COLO668 (cell line): ENCODE measurements around the gene CAST.
"Not testable (repeated sequence)": the region's sequence is repeated elsewhere in the genome, so short reads cannot be mapped to it uniquely, and the experiment has no call there.

ENCODE experiments used
- DNase-seq: peaks from one replicate; lab custom pipeline; 2025; ENCODE audit not compliant: unreplicated experiment; lab: John Stamatoyannopoulos, UW

The CAST gene

DNA sequence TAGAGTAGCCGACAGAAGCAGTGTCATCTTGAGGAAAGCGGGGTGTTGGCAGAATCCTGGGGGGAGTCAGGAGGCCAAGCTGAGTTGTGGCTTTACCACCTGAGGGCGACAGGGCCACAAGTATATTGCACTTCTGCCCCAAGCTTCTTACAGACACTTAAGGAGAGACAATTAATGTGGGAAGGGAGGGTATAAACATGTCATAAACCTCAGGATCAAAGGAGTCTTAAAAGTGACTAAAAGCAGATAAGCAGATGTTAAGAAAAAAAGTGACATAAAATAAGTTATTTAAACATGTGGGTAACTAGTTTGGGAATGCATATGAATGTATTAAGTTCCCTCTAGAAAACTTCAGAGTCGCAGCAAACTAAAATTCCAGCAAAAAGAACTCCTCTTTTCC is 81.6 kb downstream of the CAST start:
- no peak for DNase-seq

DNA sequence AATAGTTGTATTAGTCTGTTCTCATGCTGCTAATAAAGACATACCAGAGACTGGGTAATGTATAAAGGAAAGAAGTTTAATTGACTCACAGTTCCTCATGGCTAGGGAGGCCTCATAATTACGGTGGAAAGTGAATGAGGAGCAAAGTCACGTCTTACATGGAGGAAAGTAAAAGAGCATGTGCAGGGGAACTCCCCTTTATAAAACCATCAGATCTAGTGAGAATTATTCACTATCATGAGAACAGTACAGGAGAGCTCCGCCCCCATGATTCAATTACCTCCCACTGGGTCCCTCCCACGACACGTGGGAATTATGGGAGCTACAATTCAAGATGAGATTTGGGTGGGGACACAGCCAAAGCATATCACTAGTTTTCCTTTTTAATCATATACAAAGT is 82.0 kb downstream of the CAST start:
- DNase-seq = not testable (repeated sequence)

DNA sequence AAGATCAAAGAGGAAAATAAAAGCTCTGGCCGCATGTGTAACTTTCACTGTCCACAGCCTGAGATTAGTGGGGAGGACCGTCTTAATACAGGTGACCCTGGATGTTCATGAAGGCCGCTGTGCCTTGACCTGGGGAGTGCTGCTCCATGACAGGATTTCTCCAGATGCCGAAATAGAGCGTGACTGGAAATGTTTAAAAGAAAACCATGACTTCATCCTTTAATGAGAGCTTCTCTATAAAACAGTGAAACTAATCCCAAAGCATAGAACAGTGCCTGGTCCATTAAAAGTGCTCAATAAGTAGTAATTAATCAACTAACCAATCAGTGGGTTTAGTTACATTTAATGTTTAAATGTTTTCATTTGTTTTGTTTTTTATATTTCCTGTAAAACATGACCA is 82.8 kb downstream of the CAST start:
- DNase-seq = no peak

DNA sequence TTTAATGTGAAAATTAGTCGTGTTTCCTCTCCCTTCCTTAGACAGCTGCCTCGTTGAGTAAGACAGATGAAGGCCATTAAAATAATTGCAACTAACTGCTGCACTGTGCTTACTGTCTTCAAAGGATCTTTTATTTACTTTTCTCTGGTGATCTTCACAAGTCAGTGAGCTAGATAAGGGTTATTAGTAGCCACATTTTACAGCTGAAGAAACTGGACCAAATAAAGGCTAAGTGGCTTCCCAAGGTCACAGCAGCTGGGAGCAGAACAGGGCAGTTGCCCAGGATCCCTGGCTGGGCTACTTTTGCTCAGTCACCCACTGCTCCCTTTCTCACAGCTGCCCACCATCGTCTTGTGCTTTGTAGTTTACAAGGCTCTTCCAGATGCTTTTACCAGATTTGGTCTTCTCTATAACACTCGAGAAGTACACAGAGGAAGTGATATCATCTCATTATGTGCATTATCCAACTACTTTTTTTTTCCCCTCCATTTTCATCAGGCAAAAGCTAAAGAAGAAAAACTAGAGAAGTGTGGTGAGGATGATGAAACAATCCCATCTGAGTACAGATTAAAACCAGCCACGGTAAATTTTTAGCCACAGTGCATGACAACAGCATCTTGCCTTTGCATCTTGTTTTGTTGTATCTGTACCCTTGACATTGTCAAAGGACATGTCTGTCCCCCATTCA is 83.8 kb downstream of the CAST start:
- DNase-seq = no peak

DNA sequence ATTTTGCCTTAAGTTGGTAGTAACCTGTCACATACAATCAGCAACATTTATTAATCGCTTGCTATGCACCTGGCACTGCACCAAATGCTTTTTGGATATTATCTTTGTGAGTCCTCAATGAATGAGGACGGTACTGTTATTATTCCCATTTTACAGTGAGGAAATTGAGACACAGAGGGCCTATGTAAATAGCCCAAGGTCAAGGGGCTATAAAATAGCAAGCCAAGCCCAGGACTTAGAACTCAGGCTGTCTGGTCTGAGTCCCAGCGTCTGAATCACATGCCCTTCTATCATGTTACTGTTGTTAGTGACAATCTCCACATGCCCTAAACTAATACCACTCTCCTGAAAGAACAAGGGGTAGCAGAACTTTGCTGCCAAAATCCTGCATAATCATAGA is 85.5 kb downstream of the CAST start:
- no peak for DNase-seq

DNA sequence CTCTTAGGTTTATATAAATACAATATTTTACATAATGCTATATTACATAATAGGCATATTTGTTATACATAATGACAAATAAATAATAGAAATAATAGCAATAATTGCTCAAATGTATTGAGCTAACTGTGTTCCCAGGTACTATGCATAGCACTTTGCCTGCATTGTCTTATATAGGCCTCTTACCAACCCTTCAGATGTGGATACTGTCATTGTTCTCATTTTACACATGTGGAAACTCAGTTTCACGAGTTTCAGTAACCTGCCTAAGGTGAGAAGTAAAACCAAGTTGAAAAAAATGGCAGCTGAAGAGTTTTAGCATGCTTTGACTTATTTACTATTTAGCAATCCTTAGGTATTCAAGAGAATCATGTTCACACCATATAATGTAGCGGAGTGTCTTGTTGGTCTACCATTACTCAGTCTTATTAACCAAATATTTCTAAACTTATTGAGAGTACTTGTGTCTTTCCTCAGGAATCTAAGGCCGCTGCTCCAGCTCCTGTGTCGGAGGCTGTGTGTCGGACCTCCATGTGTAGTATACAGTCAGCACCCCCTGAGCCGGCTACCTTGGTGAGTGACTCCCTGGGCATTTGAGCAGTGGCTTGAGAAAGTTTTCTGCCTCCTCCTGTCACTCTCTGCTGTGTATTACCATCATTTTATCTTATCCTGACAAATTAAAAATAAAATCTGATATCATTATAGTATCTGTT is 88.1 kb downstream of the CAST start:
- no peak for DNase-seq

DNA sequence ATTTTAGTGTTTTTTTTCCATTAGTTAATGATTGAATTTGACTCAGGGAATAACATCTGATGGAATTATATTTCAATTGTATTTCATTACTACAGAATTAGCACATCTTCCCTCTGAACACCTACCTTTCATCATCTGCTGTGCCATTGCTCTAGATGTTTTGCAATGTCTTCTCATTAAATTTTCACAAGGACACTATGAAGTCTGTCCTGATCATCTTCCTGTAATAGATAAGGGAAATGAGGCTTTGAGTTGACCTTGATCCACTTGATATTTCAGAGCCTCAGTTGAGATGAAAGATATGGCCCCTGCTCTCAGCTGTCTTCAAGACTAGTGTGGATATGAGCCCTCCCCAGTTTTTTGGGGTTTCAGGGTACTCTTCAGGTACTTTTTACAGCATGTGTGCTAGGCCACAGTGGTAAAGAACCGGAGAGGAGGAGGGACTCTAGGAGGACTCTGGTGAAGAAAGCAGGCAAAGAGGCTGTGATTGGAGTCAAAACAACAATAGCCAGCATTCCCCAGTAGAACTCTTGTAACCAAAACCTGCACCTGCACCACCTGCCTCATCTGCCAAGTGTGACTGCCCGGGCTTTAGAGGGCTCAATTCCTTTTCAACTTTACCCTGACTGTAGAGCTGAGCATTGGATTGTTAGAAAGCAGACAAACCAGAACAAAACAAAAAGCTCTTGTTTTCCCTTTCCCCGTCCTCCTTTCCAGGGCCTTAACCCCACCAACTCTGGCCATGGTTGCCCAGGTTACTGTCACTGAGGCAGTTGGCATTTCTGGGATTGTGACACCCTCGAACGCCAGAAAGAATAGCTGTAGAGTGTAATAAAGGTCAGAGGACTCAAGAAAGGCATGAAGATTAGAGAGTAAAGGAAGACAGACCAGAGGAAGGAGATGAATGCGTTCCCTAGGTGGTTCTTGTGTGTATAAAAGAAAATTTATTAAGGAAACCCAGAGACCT is 89.3 kb downstream of the CAST start:
- no peak for DNase-seq

DNA sequence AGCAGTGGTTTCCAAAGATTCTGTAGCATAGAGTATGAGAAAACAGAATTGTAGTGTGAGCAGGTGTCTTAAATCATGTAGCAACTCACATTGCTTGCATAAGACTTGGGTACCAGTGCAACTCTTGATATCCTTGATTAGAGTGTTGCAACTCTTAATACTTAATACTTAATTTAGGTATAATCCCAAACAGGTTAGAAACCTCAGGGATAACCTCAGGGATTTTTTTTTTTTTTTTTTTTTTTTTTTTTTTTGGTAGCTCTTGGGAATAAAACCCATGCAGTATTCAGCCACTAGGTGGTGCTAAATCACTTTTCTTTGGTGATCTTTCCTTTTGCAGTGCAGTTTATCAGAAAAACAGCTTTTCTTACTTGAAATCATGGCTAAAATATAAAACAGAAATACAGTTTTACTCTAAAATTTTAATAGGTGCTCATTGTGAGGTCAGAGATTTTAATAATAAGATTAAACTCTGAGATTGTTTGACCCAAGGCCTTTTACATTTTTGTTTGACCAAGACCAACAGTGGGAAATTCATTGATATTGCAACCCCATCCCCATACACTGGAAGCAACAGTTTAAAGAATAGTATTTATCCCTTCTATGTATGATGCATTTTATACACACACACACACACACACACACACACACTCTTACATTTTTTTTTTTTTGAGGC is 90.3 kb downstream of the CAST start:
- peak; percentile 6 for DNase-seq

DNA sequence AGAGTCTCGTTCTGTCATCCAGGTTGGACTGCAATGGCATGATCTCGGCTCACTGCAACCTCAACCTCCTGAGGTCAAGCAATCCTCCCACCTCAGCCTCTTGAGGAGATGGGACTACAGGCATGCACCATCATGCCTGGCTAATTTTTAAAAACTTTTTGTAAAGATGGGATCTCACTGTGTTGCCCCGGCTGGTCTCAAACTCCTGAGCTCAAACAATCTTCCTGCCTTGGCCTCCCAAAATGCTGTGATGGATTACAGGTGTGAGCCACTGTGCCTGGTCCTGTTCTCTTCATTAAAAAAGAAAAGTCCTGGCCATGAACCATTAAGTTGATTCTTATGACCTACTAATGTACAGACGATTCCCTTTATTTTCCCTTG is 90.8 kb downstream of the CAST start:
- no peak for DNase-seq

DNA sequence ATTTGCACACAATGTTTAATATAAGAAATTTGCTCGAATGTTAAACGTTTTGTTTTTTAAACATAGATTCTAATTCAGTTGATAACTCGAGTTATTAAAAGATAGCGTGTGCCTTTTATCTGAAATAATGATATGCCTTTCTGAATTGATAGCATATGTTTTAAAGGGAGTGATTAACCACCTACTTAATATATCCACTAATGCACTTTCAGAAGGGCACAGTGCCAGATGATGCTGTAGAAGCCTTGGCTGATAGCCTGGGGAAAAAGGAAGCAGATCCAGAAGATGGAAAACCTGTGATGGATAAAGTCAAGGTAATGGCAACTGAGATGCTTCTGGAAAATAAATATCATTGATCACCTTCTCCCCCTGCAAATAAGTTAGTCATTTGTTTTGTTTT is 91.7 kb downstream of the CAST start:
- no peak for DNase-seq

DNA sequence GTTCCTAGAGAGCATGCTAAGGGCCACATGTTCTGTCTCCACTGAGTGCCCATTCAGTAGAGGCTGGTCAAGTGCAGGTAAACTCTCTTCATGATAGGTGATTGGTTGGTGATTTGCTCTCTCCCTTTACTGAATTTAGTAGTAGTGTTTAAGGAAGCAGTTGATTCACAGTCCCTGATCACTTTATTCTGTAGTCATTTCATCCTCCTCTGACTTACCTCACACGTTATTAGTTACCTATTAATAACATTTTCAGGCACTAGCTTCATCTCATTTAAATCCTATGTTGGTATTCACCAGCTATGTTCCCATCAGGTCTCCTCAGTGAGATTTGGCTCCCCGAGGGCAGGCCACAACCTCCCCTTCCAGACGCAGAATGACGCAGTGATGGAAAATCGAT is 93.7 kb downstream of the CAST start:
- DNase-seq = no peak

DNA sequence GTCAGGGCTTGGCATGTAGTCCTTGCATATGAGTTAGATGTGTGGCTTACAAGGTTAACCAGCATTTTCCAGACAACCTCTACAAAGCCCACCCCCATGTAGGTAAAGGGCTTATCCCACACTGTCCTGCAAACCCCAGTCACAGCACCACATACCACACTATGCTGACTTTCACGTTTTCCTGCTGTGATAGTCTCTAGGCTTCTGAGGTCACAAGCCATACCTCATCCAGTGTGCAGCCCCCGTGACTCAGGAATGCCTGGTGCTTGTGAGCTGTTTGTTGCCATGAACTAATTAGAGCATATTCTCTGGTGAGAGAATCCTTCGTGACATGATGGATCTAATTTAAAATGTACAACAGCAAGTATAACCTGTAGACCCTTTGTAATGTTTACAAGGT is 94.8 kb downstream of the CAST start:
- DNase-seq = no peak

DNA sequence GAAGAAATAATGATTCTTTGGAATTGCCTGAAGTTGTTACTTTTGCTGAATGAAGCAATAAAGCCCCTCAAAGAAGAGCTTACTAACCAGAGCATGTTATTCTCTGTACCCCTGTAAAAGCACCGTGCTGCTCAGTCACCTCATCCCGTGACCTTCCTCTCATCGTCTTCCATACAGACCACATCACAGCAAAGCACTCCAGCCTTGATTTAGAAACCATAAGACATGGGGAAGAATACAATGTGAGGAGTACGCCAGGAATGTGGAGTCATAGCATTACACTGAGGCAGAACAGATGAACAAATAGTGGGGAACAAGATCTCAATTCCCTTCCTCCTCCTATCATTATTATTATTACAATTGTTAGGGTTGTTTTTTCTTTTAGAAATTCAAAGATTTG is 96.4 kb downstream of the CAST start:
- no peak for DNase-seq

DNA sequence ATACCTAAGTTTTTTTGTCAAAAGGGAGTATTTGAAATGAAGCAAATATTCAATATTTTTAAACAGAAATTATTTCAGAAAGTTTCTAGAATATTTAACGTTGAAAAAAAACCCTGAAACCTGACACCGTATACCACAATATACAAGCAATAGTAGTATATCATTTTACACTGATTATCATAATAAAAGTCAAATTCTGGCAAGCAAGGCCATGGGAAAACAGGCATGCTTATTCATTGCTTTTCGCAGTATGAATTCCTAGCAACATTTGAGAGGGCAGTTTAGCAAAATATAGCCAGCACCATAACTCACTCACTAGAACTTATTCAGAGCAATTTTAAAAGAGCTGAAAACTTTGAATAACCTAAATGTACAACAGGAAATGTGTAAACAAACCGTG is 99.4 kb downstream of the CAST start:
- DNase-seq = no peak

DNA sequence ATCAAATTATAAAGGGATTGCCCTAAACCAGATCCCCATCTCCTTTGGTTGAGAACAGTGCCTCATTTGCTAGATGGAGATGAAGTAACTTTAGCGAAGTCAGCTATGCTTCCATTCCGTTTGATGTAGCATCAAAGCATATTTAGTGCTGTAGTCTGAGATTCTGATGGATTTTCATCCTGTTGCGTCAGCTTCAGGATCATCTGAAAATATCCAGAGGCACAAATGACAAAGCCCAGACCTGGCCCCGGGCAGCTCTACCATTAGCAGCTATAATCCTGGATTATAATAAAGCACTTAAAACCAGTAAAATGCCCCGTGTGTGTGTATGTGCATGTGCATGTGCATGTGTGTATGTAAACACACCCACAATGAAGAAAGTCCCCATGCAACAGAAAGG is 100.8 kb downstream of the CAST start:
- no peak for DNase-seq

DNA sequence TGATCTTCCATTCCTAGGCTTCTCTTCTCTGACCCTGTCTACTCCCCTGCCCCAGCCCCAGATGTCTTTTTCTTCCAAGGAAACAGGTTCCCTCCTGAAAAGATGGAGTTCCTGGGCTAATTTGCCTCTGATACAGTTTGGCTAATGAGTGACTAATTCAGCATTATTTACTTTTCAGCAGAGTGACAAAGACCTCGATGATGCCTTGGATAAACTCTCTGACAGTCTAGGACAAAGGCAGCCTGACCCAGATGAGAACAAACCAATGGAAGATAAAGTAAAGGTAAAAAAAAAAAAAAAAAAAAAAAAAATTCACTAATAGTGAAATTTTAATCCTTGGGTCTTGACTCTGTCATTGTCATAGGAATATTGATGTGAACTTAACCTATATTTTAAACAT is 102.9 kb downstream of the CAST start:
- DNase-seq = no peak

DNA sequence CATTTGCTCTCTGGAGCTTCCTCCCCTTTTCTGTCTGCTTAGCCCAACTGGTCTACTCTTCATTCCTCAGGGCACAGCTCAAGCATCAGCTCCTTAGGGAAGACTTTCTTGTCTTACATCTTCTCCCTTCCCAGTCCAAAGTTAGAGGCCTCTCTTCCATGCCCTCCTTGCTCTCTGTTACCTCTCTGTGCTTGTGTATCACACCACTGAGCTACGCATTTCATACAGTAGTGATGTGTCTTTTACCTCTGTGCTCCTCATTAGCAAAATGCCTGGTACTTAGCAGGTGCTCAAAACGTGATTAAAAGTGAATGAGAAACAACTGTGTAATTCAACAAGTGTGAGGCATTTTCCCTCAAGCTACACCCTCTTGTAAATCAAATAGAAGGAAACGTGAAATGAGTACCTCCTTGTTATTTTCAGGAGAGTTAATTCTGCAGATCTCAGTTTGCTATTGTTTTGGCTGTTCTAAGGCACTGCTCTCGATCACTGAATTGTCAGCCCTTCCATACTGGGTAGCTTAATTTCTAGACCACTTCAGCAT is 106.6 kb downstream of the CAST start:
- DNase-seq = no peak

DNA sequence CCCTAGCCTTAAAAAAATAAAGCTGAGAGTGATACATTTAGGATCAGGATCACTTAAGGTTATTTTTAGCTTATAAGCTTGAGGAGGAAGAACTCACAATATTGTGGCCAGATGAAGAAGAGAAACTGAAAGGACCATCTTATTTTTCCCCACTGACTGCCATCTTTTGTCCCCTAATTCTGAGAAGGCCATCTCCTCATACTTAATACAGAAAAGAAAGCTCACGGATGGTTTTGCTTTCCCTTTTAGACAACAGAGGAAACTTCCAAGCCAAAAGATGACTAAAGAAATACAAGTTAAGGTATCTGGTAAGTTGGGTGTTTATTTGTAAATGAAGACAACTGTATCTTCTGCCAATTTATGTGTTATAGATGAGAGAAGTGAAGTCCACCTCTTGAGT is 109.2 kb downstream of the CAST start:
- DNase-seq = no peak

DNA sequence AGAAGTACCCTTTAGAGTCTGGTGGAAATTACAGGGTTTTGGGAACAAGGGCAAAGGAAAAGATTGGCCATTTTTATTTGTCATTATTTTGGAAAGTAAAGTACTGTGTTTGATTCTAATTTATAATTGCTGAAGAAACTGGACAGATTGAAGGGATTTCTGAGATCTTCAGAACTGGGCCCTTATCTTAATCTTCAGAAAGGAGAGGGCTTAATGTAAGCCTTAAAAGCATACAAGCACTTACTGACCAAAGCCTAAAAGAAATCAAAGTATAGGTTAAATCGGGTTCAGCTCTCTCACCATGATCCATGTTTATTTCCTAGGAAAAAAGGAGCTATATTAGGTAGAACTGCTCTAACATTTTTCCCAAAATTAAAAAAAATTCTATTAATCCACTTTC is 109.9 kb downstream of the CAST start:
- no peak for DNase-seq

DNA sequence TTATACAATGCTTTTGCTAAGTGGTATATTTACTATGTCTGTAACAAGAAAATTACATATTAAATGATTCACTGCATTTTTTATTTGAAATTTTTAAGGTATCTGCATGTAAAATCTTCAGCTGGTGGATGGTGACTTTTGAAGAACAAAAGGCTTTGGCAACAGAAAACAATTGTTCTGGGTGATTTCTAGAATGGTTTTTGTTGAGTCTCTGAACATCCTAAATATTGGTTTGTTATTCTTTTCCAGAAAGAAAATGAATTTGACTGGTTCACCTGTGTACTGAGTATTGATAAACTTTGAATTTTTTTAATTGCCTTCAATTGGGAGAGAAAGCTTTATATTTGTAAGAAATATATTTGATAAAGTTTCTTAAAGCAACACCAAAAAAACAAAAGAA is 110.4 kb downstream of the CAST start:
- DNase-seq = no peak

DNA sequence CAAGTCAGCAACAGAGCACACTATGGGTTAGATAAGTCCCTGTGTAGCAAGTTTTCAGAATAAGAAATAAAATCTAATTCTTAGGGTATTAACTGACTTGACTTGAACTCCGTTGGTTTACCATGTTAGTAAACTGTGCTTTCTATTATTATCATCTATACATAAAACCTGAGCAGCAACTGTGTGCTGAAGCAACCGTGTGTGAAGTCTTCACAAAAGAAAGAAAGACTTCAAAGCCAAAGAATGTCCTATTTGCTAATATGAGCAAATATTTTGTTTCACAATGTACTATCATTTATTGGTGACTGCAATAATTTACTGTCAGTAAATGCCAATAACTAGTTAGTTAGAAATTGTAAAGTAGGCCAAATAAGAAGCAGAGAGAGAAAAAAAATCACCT is 112.9 kb downstream of the CAST start:
- DNase-seq = no peak
